Omental fat pad (tissue), 4 donors: Measurements from ENCODE around the gene CARD10. TPM values are rescaled to one million over a fixed set of nuclear protein-coding genes. Genes with fewer than 3 reads are reported as not detected.

Source experiments
- ATAC-seq: fragments of 150-250 bp; one replicate; pipeline ENCODE4 v1.9.1; 2016; ENCODE audit warnings: mild to moderate bottlenecking, moderate library complexity; ENCODE audit not compliant: low FRiP score
- DNase-seq: peaks from one replicate; pipeline ENCODE4 v3.0.0-alpha.2; 2019; ENCODE audit warnings: low spot score
- total RNA-seq, 4 donors: library from RNA; depleted of rRNA; stranded (reverse); fragments of >200 nt; gene quantifications; one replicate each; pipeline ENCODE4 v1.1.0, GENCODE V29; 2016
- TF ChIP-seq, protein P1 (sequence below), 3 donors: fragments of 450-650 bp; IDR thresholded peaks; one replicate each; pipeline ENCODE4 v1.5.1; 2016 to 2017; ENCODE audit warnings: antibody characterized with exemption in 3 of 3, mild to moderate bottlenecking in 3 of 3, moderate library complexity in 2 of 3

CARD10 gene
- total RNA-seq, 4 donors from 2014 or later = 2.5 to 18.8 (median 4.8) TPM

DNA sequence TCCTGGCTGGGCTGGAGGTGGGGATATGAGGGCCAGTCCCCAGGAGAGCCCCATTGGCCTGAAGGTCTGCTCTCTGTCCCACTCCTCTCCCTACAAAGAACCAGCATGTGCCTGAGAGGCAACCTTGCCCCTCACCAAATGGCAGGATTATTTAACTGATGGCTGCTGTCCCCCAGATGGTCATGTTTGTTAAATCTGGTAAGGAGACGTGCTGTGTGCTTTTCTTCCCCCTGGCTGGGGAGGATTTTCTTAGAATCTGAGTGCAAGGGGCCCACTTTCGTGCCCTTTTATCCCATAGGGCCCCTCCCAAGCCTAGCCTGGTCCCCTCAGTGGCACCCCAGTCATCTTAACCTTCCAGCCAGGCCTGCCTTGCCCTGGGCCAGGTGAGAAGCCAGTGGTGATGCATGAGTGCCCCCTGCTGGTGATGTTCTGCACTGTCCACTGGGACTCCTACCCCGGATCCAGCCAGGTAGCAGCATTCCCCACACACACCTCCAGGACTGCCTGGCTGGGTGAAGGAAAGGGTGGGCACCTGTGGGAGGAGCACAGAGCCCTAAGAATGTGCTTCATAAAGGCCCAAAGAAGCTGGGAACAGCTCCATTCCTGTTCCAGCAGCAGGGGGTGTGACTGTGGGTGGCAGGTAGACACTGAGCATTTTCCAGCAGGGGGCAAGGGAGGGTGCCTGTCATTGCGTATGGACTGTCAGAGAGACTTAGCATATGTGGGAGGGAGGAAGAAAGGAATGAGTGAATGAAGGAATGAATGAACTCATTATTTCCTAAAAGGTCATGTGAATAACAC, 61.9 kb downstream of the CARD10 start:
- TF ChIP-seq, protein P1, sequence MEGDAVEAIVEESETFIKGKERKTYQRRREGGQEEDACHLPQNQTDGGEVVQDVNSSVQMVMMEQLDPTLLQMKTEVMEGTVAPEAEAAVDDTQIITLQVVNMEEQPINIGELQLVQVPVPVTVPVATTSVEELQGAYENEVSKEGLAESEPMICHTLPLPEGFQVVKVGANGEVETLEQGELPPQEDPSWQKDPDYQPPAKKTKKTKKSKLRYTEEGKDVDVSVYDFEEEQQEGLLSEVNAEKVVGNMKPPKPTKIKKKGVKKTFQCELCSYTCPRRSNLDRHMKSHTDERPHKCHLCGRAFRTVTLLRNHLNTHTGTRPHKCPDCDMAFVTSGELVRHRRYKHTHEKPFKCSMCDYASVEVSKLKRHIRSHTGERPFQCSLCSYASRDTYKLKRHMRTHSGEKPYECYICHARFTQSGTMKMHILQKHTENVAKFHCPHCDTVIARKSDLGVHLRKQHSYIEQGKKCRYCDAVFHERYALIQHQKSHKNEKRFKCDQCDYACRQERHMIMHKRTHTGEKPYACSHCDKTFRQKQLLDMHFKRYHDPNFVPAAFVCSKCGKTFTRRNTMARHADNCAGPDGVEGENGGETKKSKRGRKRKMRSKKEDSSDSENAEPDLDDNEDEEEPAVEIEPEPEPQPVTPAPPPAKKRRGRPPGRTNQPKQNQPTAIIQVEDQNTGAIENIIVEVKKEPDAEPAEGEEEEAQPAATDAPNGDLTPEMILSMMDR (IDR thresholded peaks at IDR 0.05) = peak in 2 of 3 donors; percentile 61 to 92
- peak; percentile 67 for ATAC-seq
- DNase-seq = peak; percentile 83

DNA sequence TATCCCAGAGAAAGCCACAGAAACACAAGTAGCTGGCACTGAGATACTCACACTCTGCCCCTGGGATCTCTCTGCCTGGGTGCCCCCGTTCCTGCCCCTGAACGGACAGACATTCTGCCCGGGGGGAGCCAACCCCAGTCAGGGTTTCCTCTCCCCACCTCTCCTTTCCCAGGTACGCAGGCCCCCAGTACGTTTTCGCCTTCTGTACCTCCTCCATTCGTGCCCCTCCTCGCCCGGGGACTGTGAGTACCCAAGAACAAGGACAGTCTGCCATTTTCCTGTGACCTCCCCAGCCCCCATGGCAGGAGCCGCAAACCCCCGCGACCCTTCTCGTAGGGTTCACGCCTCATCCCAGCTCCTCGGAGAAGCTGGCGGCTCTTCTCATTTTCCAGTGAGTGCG, 62.9 kb downstream of the CARD10 start:
- DNase-seq (no peak), ATAC-seq (no peak)
- TF ChIP-seq, protein P1 (IDR thresholded peaks at IDR 0.05) = no peak

DNA sequence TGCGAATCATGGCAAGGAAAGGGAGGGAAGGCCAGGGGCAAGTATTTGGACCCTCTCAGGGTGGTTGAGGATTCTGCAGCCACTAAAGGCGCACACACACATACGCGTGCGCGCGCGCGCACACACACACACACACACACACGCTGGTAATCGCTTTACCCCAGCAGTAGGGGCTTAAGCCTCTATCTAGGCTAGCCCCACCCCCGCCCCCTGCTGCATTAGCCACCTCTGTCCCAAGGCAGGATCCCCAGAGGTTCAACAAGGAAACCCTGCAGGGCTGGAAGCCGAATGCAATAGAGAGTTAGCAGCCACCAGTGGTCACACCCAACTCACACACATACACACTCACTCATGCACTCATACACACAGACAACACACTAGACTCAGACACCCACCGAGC, 63.3 kb downstream of the CARD10 start:
- DNase-seq = no peak
- no peak for ATAC-seq
- TF ChIP-seq, protein P1 (IDR thresholded peaks at IDR 0.05) = no peak

DNA sequence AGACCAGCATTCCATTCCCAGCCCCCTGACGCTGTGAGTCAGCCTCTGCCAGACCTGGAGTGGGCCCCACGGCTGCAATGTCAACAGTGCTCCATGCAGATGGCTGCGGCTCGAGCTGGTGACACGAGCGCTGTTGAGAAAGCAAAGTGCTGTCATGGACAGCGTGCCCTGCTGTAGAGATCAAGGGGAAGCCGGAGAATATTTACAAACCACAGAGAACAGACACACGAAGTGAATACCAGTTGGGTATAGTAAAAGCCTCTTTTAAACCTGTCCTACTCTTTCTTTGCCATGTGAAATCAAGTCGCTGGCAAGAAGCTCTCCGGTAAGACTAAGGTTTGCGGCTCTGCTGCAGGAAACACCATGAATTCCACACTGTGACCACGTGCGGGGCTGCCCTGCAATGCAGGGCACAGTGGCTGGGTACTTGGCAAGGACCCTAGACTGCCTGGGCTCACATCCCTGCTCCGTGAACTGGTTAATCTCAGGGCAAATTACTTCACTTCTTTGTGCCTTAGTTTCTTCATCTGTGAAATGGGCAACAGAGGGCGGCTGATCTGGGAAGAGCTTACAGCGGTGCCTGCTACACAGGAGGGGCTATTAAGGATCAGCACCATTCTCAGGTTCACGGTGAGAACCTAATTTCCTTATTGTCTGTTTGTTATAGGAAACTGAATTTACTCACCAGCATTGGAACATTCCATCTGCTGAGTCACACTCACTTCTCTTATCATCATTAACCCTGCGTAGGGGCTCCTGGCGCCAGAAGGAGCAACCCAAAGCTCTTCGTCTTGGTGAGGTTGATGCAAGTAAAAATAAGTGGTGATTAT, 64.1 kb downstream of the CARD10 start:
- TF ChIP-seq, protein P1 (IDR thresholded peaks at IDR 0.05) = no peak
- ATAC-seq = peak; percentile 69

DNA sequence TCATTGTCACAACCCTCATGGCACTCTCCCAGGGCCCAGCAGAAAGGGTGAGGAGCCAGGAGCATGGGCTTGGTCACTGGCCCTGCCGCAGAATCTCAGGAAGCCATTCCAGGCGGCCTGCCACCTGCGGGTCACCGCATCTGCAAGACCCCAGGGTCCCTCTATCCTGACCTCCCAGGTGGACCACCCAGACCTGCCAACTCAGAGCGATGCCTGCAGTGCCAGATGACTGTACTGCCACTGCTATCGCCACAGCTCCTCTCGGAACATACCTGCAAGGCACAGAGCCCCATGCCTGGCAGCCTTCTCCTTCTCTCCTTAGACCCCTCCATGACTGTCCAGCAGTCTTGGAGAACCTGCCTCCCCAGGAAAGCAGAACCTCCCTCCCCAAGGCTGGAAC, 65.5 kb downstream of the CARD10 start:
- TF ChIP-seq, protein P1 (IDR thresholded peaks at IDR 0.05) = no peak
- DNase-seq = no peak
- ATAC-seq = no peak

More for the DNA sequence above, 64.1 kb downstream of the CARD10 start:
- DNase-seq = no peak

DNA sequence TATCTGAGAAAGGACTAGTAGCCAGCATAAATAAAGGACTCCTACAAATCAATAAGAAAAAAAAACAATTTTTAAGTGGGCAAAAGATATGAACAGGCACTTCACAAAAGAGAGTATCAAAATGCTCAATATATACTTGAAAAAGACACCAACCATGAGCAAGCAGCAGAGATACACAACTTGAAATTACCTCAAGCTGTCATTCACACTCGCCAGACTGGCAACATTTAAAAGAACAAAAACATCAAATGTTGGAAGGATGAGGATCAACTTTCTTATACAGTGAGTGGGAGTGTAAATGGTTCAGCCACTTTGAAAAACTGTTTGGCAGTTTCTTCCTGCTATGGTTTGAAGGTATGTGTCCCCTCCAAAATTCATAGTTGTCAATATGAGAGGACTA, 68.0 kb downstream of the CARD10 start:
- ATAC-seq = no peak
- TF ChIP-seq, protein P1 (IDR thresholded peaks at IDR 0.05) = no peak
- no peak for DNase-seq
